Mucosa of descending colon (tissue), 3 donors: ENCODE results near the gene CC2D2B. TPM values are rescaled to one million over a fixed set of nuclear protein-coding genes. Genes with fewer than 3 reads are reported as not detected.
A peak's percentile ranks its signal among the peaks of the same experiment; 100 is the strongest.

Experiments used
- ATAC-seq: fragments of 200-7000 bp; cut with Tn5 transposase; one replicate; pipeline ENCODE4 v1.9.1; 2020; ENCODE audit warnings: mild to moderate bottlenecking, moderate library complexity
- DNase-seq, 3 donors: peaks; one replicate each; pipeline ENCODE4 v3.0.0-alpha.2; 2020
- H3K36me3 ChIP-seq: fragments of 200-600 bp; one replicate; pipeline ENCODE4 v1.8.0; 2021; ENCODE audit warnings: low read depth, mild to moderate bottlenecking
- H3K4me1 ChIP-seq: fragments of 200-600 bp; one replicate; pipeline ENCODE4 v1.8.0; 2021; ENCODE audit warnings: low read depth, mild to moderate bottlenecking
- H3K4me3 ChIP-seq: fragments of 200-600 bp; one replicate; pipeline ENCODE4 v1.8.0; 2021; ENCODE audit warnings: mild to moderate bottlenecking
- H3K9me3 ChIP-seq: fragments of 200-600 bp; one replicate; pipeline ENCODE4 v1.8.0; 2021; ENCODE audit warnings: mild to moderate bottlenecking
- intact Hi-C, 2 donors: fragments of 100-400 bp; cut with DNase I in 1 of 2; cut with micrococcal nuclease in 1 of 2; formaldehyde crosslinking; loops; one replicate each; pipeline versions ENCODE4 v1.11.0 to v1.11.1; 2022; cut with DNase I, micrococcal nuclease
- total RNA-seq, 3 donors: library from RNA; stranded (reverse); fragmentation: NEBNext Ultra II Directional in 2 of 3; extraction: Animal tissue kit (Norgen Biotek cat#: 25700) in 2 of 3; gene quantifications; one replicate each; pipeline versions ENCODE4 v1.2.1 to v1.2.4, GENCODE V29; 2021 to 2023
- TF ChIP-seq, protein P1 (sequence below): fragments of 200-600 bp; IDR thresholded peaks from one replicate; pipeline ENCODE4 v1.8.0; 2022; ENCODE audit warnings: antibody characterized with exemption, mild to moderate bottlenecking
- donor health status: DM: no; HTN: no; CAD: no; lungs with moderate emphysema.
- donor health status: DM: no; HTN: no; CAD: no.
- donor health status: DM: no; HTN: yes; CAD: no.

The CC2D2B gene
- total RNA-seq, 3 donors from 2014 or later, result 0.41 to 1.7 (median 0.75) TPM

DNA sequence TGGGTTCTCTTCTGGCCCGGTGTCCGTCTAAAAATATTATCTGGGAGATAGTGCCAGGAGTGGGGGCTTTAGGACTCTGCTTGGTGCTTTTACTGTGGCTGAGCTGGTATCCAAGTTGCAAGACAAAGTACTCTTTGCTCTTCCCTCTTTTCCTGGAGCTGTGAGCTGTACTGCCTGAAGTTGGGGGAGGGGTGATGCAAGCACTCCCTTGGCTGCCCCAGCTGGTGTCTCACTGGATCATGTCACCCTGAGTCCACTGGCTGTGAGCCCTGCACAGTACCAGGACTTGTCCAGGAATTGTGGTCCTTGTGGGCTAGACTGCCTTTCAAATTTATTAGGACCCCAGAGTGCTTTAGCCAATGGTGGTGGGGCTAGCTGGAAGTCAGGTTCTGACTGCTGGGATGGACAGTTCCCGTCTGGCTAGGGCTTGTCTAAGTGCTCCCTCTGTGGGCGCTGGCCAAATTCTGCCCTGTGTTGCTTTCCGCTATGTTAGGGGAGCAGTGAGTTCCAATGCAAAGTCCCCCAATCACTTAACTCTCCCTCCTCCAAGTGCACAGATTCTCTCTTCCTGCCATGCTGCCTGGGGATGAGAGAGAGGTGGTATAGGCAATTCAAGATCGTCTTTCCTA, 13.1 kb downstream of the CC2D2B start:
- Histone ChIP-seq H3K4me3 (no peak overlapping the region), H3K36me3 (no peaks in the 10 kb centered on the region), H3K4me1 (no peaks in the 10 kb centered on the region), H3K9me3 (no peaks in the 10 kb centered on the region)
- DNase-seq, result no peak
- ATAC-seq, result no peak
- intact Hi-C loops, result no loop called here
- TF ChIP-seq, protein P1, sequence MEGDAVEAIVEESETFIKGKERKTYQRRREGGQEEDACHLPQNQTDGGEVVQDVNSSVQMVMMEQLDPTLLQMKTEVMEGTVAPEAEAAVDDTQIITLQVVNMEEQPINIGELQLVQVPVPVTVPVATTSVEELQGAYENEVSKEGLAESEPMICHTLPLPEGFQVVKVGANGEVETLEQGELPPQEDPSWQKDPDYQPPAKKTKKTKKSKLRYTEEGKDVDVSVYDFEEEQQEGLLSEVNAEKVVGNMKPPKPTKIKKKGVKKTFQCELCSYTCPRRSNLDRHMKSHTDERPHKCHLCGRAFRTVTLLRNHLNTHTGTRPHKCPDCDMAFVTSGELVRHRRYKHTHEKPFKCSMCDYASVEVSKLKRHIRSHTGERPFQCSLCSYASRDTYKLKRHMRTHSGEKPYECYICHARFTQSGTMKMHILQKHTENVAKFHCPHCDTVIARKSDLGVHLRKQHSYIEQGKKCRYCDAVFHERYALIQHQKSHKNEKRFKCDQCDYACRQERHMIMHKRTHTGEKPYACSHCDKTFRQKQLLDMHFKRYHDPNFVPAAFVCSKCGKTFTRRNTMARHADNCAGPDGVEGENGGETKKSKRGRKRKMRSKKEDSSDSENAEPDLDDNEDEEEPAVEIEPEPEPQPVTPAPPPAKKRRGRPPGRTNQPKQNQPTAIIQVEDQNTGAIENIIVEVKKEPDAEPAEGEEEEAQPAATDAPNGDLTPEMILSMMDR, result no peak

DNA sequence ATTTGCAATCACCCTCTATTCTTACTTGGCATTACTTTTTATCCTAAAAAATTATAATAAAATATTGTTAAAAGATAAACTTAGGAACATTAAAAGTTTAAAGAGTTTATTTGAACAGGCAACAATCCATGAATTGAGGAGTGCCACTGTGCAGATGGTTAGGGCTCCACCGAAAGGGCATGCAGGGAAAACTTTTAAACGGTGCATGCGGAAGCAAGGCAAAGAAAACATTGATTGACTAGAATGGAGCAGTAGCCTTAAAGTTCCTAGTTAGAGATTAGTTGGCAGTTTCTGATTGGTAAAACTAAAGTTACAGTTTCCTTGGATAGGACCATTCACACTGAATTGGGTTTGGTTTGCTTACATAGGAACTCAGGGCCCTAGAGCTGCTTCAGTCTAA, 17.3 kb downstream of the CC2D2B start:
- Histone ChIP-seq H3K4me1 (no peaks in the 10 kb centered on the region), H3K9me3 (no peaks in the 10 kb centered on the region), H3K36me3 (no peaks in the 10 kb centered on the region), H3K4me3 (no peak overlapping the region)
- peak; percentile 51 for ATAC-seq
- intact Hi-C loops, result no loop called here
- no peak for DNase-seq
- TF ChIP-seq, protein P1, result no peak

DNA sequence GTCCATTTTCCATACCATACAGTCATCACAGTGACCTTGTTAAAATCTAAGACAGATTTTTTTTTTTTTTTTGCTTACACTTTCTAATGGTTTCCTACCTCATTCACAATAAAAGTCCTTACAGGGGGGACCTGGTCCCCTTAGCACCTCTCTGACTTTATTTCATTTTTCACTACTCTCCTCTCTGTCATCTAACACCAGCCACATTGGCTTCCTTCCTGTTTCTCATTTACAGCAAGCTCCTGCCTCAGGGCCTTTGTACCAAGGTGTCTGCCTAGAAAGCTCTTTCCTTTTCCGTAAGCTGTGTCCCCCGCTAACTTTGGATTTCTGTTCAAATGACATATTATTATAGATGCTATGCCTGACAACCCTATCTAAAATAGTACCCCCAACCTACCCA, 27.7 kb downstream of the CC2D2B start:
- H3K9me3 ChIP-seq, result peaks cover 6% of the 10 kb centered on the region
- no peak overlapping the region for H3K4me3 ChIP-seq
- H3K36me3 ChIP-seq, result no peaks in the 10 kb centered on the region
- no peaks in the 10 kb centered on the region for H3K4me1 ChIP-seq
- ATAC-seq (no peak), DNase-seq (no peak)
- intact Hi-C loops, result no loop called here
- TF ChIP-seq, protein P1, result no peak

GRCh38 chr10:95941115-95941514, 33.3 kb downstream of the CC2D2B start:
- ATAC-seq (no peak), DNase-seq (no peak)
- H3K9me3 ChIP-seq, result peaks cover 10% of the 10 kb centered on the region
- TF ChIP-seq, protein P1, result no peak
- H3K4me3 ChIP-seq, result no peak overlapping the region
- H3K4me1 ChIP-seq, result no peaks in the 10 kb centered on the region
- intact Hi-C loops, result no loop called here
- H3K36me3 ChIP-seq, result no peaks in the 10 kb centered on the region

DNA sequence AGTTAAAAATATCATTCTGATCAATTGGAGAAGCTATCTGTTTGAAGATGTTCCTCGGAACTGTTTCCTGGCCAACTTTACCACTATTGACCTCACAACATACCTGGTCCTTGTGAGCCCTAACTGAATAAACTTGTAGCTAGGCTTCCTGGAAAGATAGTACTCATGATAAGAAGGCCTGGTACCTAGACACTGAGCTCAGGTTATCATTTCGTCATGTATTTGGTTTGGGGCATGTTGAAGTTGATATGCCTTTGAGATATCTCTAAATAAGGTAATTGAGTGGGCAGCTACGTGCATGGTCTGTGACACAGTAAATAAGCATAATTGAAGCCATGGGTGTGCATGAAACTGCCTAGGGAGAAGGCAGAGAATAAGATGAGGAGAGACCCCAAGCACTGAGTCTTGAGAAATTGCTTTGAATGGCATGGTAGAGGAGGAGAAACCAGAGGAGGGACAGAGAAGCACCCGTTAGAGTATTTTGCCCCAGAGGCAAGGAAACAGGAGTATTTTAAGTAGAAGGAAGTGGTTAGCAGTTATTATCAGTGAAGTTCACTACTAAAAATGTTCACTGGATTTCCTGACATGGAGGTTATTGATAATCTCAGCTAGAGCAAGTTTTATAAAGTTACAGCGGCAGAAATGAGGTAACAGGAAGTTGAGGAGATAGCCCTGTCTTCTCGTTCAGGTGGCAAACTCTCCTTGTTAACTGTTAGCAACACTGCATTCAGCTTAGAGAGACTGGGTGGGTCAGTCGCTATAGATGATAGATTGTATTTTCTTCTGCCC, 55.6 kb downstream of the CC2D2B start:
- intact Hi-C loops, result no loop called here
- no peak for DNase-seq
- no peak for ATAC-seq
- Histone ChIP-seq H3K36me3 (no peaks in the 10 kb centered on the region), H3K4me3 (no peak overlapping the region), H3K9me3 (peaks cover 16% of the 10 kb centered on the region), H3K4me1 (no peaks in the 10 kb centered on the region)
- TF ChIP-seq, protein P1, result no peak
